Common myeloid progenitor, CD34-positive (primary cell): Measurements from ENCODE around the gene PIK3R1.

Experiments
- CTCF ChIA-PET: fragments of 350-600 bp; sonication (Branson Sonifier 250); formaldehyde crosslinking; loops from one replicate; lab custom pipeline; 2021; ENCODE audit warnings: antibody characterized with exemption; lab: Charles Lee
- POLR2A ChIA-PET: fragments of 350-600 bp; sonication (Branson Sonifier 250); formaldehyde crosslinking; loops from one replicate; lab custom pipeline; 2021; ENCODE audit warnings: antibody characterized with exemption; lab: Charles Lee
- DNase-seq, 3 donors: peaks; one replicate each; pipeline versions ENCODE4 v3.0.0 to v3.0.0-alpha.2; 2013
- H3K27ac ChIP-seq, 2 experiments: 1 replicate in 1 of 2; 2 replicates in 1 of 2; pipeline ENCODE4 v1.7.0; 2013; ENCODE audit warnings: inconsistent platforms in 2 of 2, low read length in 2 of 2, mild to moderate bottlenecking in 2 of 2, low read depth in 1 of 2, moderate library complexity in 1 of 2; ENCODE audit not compliant: severe bottlenecking in 2 of 2, insufficient read depth in 1 of 2, poor library complexity in 1 of 2
- H3K27me3 ChIP-seq, 5 experiments: replicated peaks in 2 of 5; 1 replicate in 3 of 5; 2 replicates in 2 of 5; pipeline versions ENCODE4 v1.6.1 to v1.7.0; 2013; ENCODE audit warnings: low read length in 4 of 5, mild to moderate bottlenecking in 2 of 5, moderate library complexity in 2 of 5, inconsistent platforms in 1 of 5; ENCODE audit not compliant: insufficient read depth in 5 of 5, control insufficient read depth in 4 of 5
- H3K36me3 ChIP-seq, 4 experiments: 1 replicate in 2 of 4; 2 replicates in 2 of 4; pipeline versions ENCODE4 v1.6.1 to v1.7.0; 2013; ENCODE audit warnings: low read length in 3 of 4, control low read depth in 1 of 4, mild to moderate bottlenecking in 1 of 4; ENCODE audit not compliant: control insufficient read depth in 4 of 4, insufficient read depth in 4 of 4
- H3K4me1 ChIP-seq, 4 experiments: 1 replicate in 3 of 4; 2 replicates in 1 of 4; pipeline versions ENCODE4 v1.6.1 to v1.7.1; 2013; ENCODE audit warnings: low read length in 3 of 4, mild to moderate bottlenecking in 3 of 4, control low read depth in 1 of 4, inconsistent platforms in 1 of 4, moderate library complexity in 1 of 4; ENCODE audit not compliant: control insufficient read depth in 4 of 4, insufficient read depth in 4 of 4; ENCODE audit errors: control extremely low read depth in 1 of 4
- H3K4me3 ChIP-seq, 7 experiments: 1 replicate in 4 of 7; 2 replicates in 3 of 7; pipeline versions ENCODE4 v1.5.1 to v1.7.0; 2013; ENCODE audit warnings: mild to moderate bottlenecking in 7 of 7, low read length in 6 of 7, moderate library complexity in 6 of 7, inconsistent platforms in 2 of 7, low read depth in 2 of 7, control low read depth in 1 of 7; ENCODE audit not compliant: insufficient read depth in 4 of 7, control insufficient read depth in 1 of 7; ENCODE audit errors: extremely low read depth in 1 of 7
- H3K9me3 ChIP-seq, 5 experiments: 1 replicate in 4 of 5; 2 replicates in 1 of 5; pipeline versions ENCODE4 v1.6.1 to v1.7.1; 2013; ENCODE audit warnings: low read length in 4 of 5, mild to moderate bottlenecking in 2 of 5, inconsistent platforms in 1 of 5, low read depth in 1 of 5, moderate library complexity in 1 of 5; ENCODE audit not compliant: control insufficient read depth in 4 of 5, insufficient read depth in 2 of 5; ENCODE audit errors: control extremely low read depth in 1 of 5
- WGBS: methylation state at CpG from one replicate; pipeline ENCODE4 v1.1.5; 2013; ENCODE audit not compliant: insufficient coverage; 5-methylcytosine and 5-hydroxymethylcytosine counted together

The PIK3R1 gene

GRCh38 chr5:68255305-68256120, 40.0 kb downstream of the PIK3R1 start:
- 29% methylated on average over 1 of the region's 6 CpGs for WGBS
- Histone ChIP-seq H3K36me3 (peaks cover 0 to 27% (median 4%) of the 10 kb centered on the region in 4 experiments), H3K27me3 (no peaks in the 10 kb centered on the region), H3K9me3 (no peaks in the 10 kb centered on the region), H3K27ac (peak overlapping the region; percentile 30 to 69), H3K4me3 (peak overlapping the region in 5 of 7 experiments; percentile 36 to 70 (median 41)), H3K4me1 (peaks cover 49 to 94% (median 78%) of the 10 kb centered on the region in 4 experiments)
- ChIA-PET CTCF (interaction anchor here (0.7 to 7.7 kb wide), 7 partner anchors 9 to 1046 kb away, joined by 3 to 78 read pairs (median 3); partner anchors contain the start of gene PIK3R1), POLR2A (interaction anchor here (0.6 to 1.1 kb wide), 2 partner anchors 17 to 407 kb away, joined by 3 to 4 read pairs; no protein-coding TSS in a partner anchor)
- peak in 2 of 3 donors; percentile 82 to 90 for DNase-seq

- ChIA-PET CTCF (interaction anchor here (1.3 to 4.4 kb wide), 5 partner anchors 13 to 1093 kb away, joined by 3 to 39 read pairs (median 8); no protein-coding TSS in a partner anchor), POLR2A (no interaction called here)
- Histone ChIP-seq H3K36me3 (peaks cover 0 to 25% (median 4%) of the 10 kb centered on the region in 4 experiments), H3K4me3 (no peak overlapping the region), H3K27ac (peak overlapping the region; percentile 48 to 66), H3K9me3 (no peaks in the 10 kb centered on the region), H3K4me1 (peaks cover 34 to 94% (median 75%) of the 10 kb centered on the region in 4 experiments), H3K27me3 (no peaks in the 10 kb centered on the region)
- DNase-seq, result no peak
- 80% methylated on average over 1 of the region's 3 CpGs for WGBS
These were observed 41.7 kb downstream of the PIK3R1 start for GRCh38 chr5:68257210-68257609.

GRCh38 chr5:68258531-68258930, 43.0 kb downstream of the PIK3R1 start:
- Histone ChIP-seq H3K36me3 (peaks cover 0 to 25% (median 4%) of the 10 kb centered on the region in 4 experiments), H3K4me1 (peaks cover 27 to 83% (median 65%) of the 10 kb centered on the region in 4 experiments), H3K27me3 (no peaks in the 10 kb centered on the region), H3K9me3 (no peaks in the 10 kb centered on the region), H3K4me3 (no peak overlapping the region), H3K27ac (no peak overlapping the region)
- POLR2A ChIA-PET, result no interaction called here
- CTCF ChIA-PET, result interaction anchor here (0.8 to 4.4 kb wide), 7 partner anchors 12 to 1049 kb away, joined by 3 to 39 read pairs (median 7); no protein-coding TSS in a partner anchor
- DNase-seq, result no peak
- WGBS, result 64% methylated on average over 3 of the region's 4 CpGs

GRCh38 chr5:68259700-68260099, 44.1 kb downstream of the PIK3R1 start:
- no peaks in the 10 kb centered on the region for H3K9me3 ChIP-seq
- H3K4me3 ChIP-seq, result no peak overlapping the region
- H3K27me3 ChIP-seq, result no peaks in the 10 kb centered on the region
- peaks cover 27 to 87% (median 66%) of the 10 kb centered on the region in 4 experiments for H3K4me1 ChIP-seq
- peaks cover 0 to 32% (median 9%) of the 10 kb centered on the region in 4 experiments for H3K36me3 ChIP-seq
- DNase-seq, result no peak
- WGBS, result 100% methylated on average over 2 of the region's 2 CpGs
- ChIA-PET POLR2A (no interaction called here), CTCF (interaction anchor here (1.0 to 4.4 kb wide), 4 partner anchors 9 to 43 kb away, joined by 3 to 39 read pairs (median 6); no protein-coding TSS in a partner anchor)
- H3K27ac ChIP-seq, result no peak overlapping the region

GRCh38 chr5:68260467-68260866, 44.9 kb downstream of the PIK3R1 start:
- no peak overlapping the region for H3K4me3 ChIP-seq
- peaks cover 25 to 87% (median 68%) of the 10 kb centered on the region in 4 experiments for H3K4me1 ChIP-seq
- POLR2A ChIA-PET, result no interaction called here
- CTCF ChIA-PET, result interaction anchor here (1.5 to 4.4 kb wide), 4 partner anchors 8 to 1021 kb away, joined by 4 to 39 read pairs (median 5); no protein-coding TSS in a partner anchor
- H3K27me3 ChIP-seq, result no peaks in the 10 kb centered on the region
- no peaks in the 10 kb centered on the region for H3K9me3 ChIP-seq
- peaks cover 6 to 32% (median 11%) of the 10 kb centered on the region in 4 experiments for H3K36me3 ChIP-seq
- peak in 1 of 3 donors; percentile 57 for DNase-seq
- no peak overlapping the region for H3K27ac ChIP-seq
- 83% methylated on average over 1 of the region's 3 CpGs for WGBS

- ChIA-PET CTCF (interaction anchor here (1.4 to 1.9 kb wide), 6 partner anchors 9 to 1097 kb away, joined by 4 to 8 read pairs (median 4); no protein-coding TSS in a partner anchor), POLR2A (no interaction called here)
- DNase-seq, result no peak
- H3K9me3 ChIP-seq, result no peaks in the 10 kb centered on the region
- H3K4me3 ChIP-seq, result no peak overlapping the region
- no peaks in the 10 kb centered on the region for H3K27me3 ChIP-seq
- peaks cover 6 to 32% (median 11%) of the 10 kb centered on the region in 4 experiments for H3K36me3 ChIP-seq
- peak overlapping the region in 1 of 2 experiments; percentile 22 for H3K27ac ChIP-seq
- H3K4me1 ChIP-seq, result peaks cover 19 to 87% (median 67%) of the 10 kb centered on the region in 4 experiments
These were observed 45.6 kb downstream of the PIK3R1 start for GRCh38 chr5:68261169-68261568.
